Progenitor cell of endocrine pancreas (in vitro differentiated cells): ENCODE data around the gene GNE. TPM values are rescaled to one million over a fixed set of nuclear protein-coding genes. Genes with fewer than 3 reads are reported as not detected.
"Not testable (repeated sequence)": the region's sequence is repeated elsewhere in the genome, so short reads cannot be mapped to it uniquely, and the experiment has no call there.

Source experiments
- DNase-seq: peaks from one replicate; pipeline ENCODE4 v3.0.0; 2021; ENCODE audit warnings: low spot score; ENCODE audit not compliant: unreplicated experiment
- H3K27ac Mint-ChIP-seq: 2 replicates; pipeline ENCODE4 v1.8.0; 2021; ENCODE audit warnings: mild to moderate bottlenecking, moderate library complexity, mixed read lengths
- H3K27me3 Mint-ChIP-seq: 2 replicates; pipeline ENCODE4 v1.8.0; 2021; ENCODE audit warnings: mixed read lengths
- H3K36me3 Mint-ChIP-seq: 2 replicates; pipeline ENCODE4 v1.8.0; 2022; ENCODE audit warnings: mixed read lengths; ENCODE audit not compliant: insufficient read depth
- H3K4me1 Mint-ChIP-seq: 2 replicates; pipeline ENCODE4 v1.8.0; 2021; ENCODE audit warnings: low read depth, mixed read lengths
- H3K4me3 Mint-ChIP-seq: 2 replicates; pipeline ENCODE4 v1.8.0; 2021; ENCODE audit warnings: low read depth, mild to moderate bottlenecking, moderate library complexity, mixed read lengths
- H3K9me3 Mint-ChIP-seq: 2 replicates; pipeline ENCODE4 v1.8.0; 2021; ENCODE audit warnings: low read depth, mixed read lengths
- long read RNA-seq: library from polyadenylated mRNA; unstranded; transcript quantifications from one replicate; pipeline ENCODE4 v2.0.0, GENCODE V29; 2020
- total RNA-seq: library from RNA; stranded (reverse); gene quantifications from 2 replicates; pipeline ENCODE4 v1.2.1, GENCODE V29; 2021
- TF ChIP-seq, protein P1 (sequence below): fragments of 200-600 bp; sonication (generic); IDR thresholded peaks from one replicate; pipeline ENCODE4 v1.5.0; 2021; ENCODE audit warnings: antibody characterized with exemption, mild to moderate bottlenecking; ENCODE audit not compliant: unreplicated experiment

The GNE gene, protein sequence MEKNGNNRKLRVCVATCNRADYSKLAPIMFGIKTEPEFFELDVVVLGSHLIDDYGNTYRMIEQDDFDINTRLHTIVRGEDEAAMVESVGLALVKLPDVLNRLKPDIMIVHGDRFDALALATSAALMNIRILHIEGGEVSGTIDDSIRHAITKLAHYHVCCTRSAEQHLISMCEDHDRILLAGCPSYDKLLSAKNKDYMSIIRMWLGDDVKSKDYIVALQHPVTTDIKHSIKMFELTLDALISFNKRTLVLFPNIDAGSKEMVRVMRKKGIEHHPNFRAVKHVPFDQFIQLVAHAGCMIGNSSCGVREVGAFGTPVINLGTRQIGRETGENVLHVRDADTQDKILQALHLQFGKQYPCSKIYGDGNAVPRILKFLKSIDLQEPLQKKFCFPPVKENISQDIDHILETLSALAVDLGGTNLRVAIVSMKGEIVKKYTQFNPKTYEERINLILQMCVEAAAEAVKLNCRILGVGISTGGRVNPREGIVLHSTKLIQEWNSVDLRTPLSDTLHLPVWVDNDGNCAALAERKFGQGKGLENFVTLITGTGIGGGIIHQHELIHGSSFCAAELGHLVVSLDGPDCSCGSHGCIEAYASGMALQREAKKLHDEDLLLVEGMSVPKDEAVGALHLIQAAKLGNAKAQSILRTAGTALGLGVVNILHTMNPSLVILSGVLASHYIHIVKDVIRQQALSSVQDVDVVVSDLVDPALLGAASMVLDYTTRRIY
- 9.9 and 12.3 TPM in 2 replicates for total RNA-seq
- long read RNA-seq, full-length matches to known transcripts = 9 of 18 reads
- long read RNA-seq, partial matches to known transcripts = 2 of 18 reads
- long read RNA-seq, other reads (novel, unspliced or antisense) = 7 of 18 reads

DNA sequence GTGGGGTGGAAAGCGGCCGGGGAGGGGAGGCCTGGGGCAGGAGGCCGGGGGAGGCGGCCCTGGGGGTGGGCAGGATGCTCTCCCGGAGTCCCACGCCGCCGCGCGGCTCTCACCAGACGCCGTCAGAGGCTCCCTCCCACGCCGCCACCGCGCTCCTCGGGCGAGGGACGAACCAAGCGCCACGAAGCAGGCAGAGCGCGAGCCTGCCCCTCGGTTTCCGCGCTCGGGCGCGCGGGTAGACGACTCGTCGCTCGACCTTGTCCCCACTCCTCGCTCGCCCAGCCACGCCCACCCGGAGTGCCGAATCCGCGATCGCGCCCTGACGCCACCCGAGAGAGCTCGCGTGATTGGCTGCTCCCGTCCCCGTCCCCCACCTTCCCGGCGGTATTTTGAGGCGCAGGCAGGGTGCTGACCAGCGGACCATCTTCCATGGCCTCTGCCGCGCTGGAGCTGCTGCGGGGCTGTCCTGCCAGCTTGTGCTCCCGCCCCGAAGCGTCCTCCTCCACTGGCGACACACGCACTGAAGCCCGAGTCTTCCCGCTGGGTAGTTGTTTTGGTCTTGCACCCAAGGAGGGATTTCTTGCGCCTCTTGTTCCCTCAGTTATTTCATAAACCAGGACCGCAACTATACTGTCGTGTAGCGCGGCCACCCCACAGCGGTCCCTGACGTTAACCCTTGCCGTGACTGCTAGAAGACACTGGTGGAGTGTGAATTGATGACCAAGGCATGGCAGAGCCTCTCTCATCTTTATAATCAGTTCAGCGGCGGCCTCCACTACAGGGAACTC, at the start of gene GNE:
GNE (minus strand) TSS at position 241 of the 788 bp plus-strand sequence. CDS start 9,093 bp downstream, outside the sequence.
- peak within 1 kb of the TSS; percentile 95 for H3K4me3 Mint-ChIP-seq

DNA sequence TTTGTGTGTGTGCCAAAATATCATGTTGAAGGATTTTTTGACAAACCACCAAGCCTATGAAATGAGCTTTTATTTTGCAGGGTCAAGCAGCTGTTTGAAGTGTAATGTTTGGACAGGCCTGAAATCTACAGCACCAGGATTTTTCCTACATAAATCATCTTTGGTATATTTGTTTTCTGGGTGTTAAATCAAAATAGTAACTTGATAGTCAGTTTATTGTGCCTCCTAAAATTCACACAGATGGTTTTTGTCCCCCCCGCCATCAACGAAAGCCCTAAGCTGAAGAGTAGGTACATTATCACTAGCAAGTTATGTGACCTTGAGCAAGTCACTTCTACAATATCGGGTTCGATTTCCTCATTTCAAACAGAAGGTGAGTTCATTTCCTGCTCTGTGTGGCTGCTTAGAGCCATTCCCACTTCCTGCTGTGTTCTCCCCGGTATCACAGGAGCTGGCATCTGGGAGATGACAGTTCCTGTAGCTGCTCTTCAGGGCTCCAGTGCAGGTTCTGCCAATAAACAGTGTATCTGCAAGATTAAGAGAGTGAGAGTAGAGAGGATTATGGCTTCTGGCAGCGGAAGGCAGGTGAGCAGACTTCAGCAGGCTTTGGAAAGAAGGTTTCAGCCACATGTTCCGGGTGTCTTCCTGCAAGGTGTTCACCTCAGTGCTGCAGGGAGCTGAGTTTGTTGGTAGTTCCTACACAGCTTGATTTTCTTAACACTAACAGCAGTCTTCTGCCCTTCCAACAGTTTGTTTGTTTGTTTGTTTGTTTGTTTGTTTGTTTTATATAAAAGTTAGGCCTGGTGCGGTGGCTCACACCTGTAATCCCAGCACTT, 48.4 kb upstream of the GNE start:
- no peak for DNase-seq
- Mint-ChIP-seq H3K4me3 (no peak overlapping the region), H3K9me3 (no peaks in the 10 kb centered on the region), H3K4me1 (peaks cover 8% of the 10 kb centered on the region), H3K27me3 (no peaks in the 10 kb centered on the region), H3K27ac (peak overlapping the region; percentile 7), H3K36me3 (no peaks in the 10 kb centered on the region)
- TF ChIP-seq, protein P1, sequence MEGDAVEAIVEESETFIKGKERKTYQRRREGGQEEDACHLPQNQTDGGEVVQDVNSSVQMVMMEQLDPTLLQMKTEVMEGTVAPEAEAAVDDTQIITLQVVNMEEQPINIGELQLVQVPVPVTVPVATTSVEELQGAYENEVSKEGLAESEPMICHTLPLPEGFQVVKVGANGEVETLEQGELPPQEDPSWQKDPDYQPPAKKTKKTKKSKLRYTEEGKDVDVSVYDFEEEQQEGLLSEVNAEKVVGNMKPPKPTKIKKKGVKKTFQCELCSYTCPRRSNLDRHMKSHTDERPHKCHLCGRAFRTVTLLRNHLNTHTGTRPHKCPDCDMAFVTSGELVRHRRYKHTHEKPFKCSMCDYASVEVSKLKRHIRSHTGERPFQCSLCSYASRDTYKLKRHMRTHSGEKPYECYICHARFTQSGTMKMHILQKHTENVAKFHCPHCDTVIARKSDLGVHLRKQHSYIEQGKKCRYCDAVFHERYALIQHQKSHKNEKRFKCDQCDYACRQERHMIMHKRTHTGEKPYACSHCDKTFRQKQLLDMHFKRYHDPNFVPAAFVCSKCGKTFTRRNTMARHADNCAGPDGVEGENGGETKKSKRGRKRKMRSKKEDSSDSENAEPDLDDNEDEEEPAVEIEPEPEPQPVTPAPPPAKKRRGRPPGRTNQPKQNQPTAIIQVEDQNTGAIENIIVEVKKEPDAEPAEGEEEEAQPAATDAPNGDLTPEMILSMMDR = no peak

More for the DNA sequence above, at the start of gene GNE:
- peak; percentile 97 for DNase-seq
- Mint-ChIP-seq H3K9me3 (no peaks in the 10 kb centered on the region), H3K4me1 (no peaks in the 10 kb centered on the region), H3K27me3 (no peaks in the 10 kb centered on the region), H3K27ac (peak within 1 kb of the TSS; percentile 99), H3K36me3 (no peaks in the 10 kb centered on the region)
- TF ChIP-seq, protein P1 = no peak

DNA sequence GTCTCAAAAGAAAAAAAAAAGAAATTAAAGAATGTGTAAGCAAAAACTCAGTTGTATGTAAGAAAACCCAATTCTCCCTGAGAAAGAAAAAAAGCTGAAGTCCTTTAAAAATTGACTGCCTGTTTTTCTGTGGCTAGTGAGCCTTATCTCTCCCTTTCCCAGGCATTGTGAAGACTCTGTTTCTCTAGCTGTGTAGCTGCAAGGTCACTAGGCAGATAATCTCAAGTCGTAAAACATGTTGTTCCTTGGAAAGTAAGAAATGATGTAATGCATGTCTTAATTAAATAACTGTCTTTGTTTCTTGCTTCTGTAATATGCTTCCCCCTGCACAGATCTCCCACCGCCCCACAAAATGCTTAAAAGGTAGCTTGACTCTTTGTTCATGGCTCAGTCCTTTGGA, 46.1 kb upstream of the GNE start:
- H3K27me3 Mint-ChIP-seq = not testable (repeated sequence)
- H3K27ac Mint-ChIP-seq = peak overlapping the region; percentile 58

DNA sequence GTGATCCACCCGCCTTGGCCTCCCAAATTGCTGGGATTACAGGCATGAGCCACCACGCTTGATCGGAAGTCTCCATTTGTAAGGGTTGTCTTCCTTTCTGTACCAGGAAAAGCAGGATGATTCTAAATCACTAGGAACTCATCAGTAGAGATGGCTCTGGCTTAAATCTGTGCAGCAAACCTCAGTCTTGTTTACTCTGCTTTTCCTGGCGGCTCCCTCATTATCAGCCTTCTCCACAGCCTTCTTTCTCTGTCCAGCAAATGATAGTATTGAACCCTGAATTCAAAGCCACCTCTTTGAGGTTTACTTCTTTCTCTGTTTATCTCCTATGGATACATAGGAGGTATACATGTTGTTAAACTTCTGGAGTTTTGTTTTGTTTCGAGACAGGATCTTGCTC, 43.0 kb upstream of the GNE start:
- TF ChIP-seq, protein P1 = no peak
- Mint-ChIP-seq H3K27ac (no peak overlapping the region), H3K36me3 (peaks cover 4% of the 10 kb centered on the region), H3K4me1 (peaks cover 15% of the 10 kb centered on the region), H3K4me3 (no peak overlapping the region), H3K27me3 (no peaks in the 10 kb centered on the region), H3K9me3 (no peaks in the 10 kb centered on the region)
- DNase-seq = no peak

More for the DNA sequence above, 46.1 kb upstream of the GNE start:
- H3K36me3 Mint-ChIP-seq, DNase-seq, H3K4me1 Mint-ChIP-seq, H3K9me3 Mint-ChIP-seq, H3K4me3 Mint-ChIP-seq: not testable (repeated sequence)

DNA sequence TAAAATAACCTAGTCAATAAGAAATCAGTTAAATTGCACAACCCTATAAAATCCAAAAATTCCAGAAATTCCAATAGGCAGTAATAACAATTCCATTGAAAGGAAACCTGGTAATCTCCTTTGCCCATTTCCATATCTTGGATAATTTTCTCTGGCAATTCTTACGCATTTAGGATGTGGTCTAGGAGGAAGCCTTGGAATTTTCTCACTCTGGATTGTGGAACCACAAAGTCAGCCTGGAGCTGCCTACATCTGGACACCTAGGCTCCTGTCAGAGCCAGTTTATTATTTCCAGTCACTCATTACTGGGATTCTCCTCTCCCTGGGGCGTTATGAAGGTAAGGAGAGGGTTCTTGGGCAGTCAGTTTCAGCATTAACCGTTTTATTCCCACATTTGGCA, 40.3 kb upstream of the GNE start:
- no peak for DNase-seq
- no peak overlapping the region for H3K4me3 Mint-ChIP-seq
- no peaks in the 10 kb centered on the region for H3K9me3 Mint-ChIP-seq
- H3K27me3 Mint-ChIP-seq = peaks cover 5% of the 10 kb centered on the region
- TF ChIP-seq, protein P1 = no peak
- peaks cover 8% of the 10 kb centered on the region for H3K4me1 Mint-ChIP-seq
- H3K27ac Mint-ChIP-seq = no peak overlapping the region
- H3K36me3 Mint-ChIP-seq = peaks cover 8% of the 10 kb centered on the region
